ENCODE data around the gene VPS13C. TPM values are rescaled to one million over a fixed set of nuclear protein-coding genes. Genes with fewer than 3 reads are reported as not detected.
A peak's percentile ranks its signal among the peaks of the same experiment; 100 is the strongest.

Gene VPS13C
- total RNA-seq, 1 donor from 2014 or later: 73.6 TPM

DNA sequence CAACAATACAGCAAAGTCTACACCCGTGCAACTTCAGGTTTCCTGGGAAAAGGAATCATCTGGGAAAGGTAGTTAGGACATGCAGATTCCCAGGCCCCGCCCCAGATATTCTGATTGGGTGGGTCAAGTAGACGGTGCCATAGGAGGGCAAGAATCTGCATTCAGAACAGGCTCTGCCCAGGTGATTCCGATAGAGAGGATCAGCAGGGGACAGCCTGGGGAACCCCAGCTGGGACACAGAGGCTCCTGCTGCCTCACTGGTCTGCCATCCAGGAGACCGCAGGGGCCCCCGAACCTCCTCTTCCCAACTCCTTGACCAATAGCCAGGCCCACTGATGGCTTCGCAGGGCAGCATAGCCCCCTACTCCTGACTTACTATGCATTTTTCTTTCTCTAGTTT is 243.4 kb downstream of the VPS13C start:
- Histone ChIP-seq H3K27me3 (ENCODE audit: control insufficient read depth in 3 of 3, insufficient read depth in 3 of 3, low read length in 3 of 3) (no peaks in the 10 kb centered on the region), H3K36me3 (ENCODE audit: control insufficient read depth in 3 of 3, insufficient read depth in 3 of 3, low read length in 3 of 3) (no peaks in the 10 kb centered on the region), H3K4me3 (ENCODE audit: low read length in 3 of 3) (no peak overlapping the region), H3K4me1 (ENCODE audit: control insufficient read depth in 3 of 3, insufficient read depth in 3 of 3, low read length in 3 of 3) (peaks cover 0 to 5% (median 0%) of the 10 kb centered on the region in 3 donors), H3K27ac (ENCODE audit: low read depth, low read length) (no peak overlapping the region), H3K9ac (ENCODE audit: low read depth in 1 of 3, low read length in 3 of 3) (no peak overlapping the region), H3K9me3 (ENCODE audit: control insufficient read depth in 3 of 3, low read length in 3 of 3) (no peaks in the 10 kb centered on the region)

- no peaks in the 10 kb centered on the region for H3K9me3 ChIP-seq (ENCODE audit: control insufficient read depth in 3 of 3, low read length in 3 of 3)
- H3K27ac ChIP-seq (ENCODE audit: low read depth, low read length): no peak overlapping the region
- no peak overlapping the region for H3K9ac ChIP-seq (ENCODE audit: low read depth in 1 of 3, low read length in 3 of 3)
- peaks cover 0 to 5% (median 0%) of the 10 kb centered on the region in 3 donors for H3K4me1 ChIP-seq (ENCODE audit: control insufficient read depth in 3 of 3, insufficient read depth in 3 of 3, low read length in 3 of 3)
- H3K36me3 ChIP-seq (ENCODE audit: control insufficient read depth in 3 of 3, insufficient read depth in 3 of 3, low read length in 3 of 3): no peaks in the 10 kb centered on the region
- no peaks in the 10 kb centered on the region for H3K27me3 ChIP-seq (ENCODE audit: control insufficient read depth in 3 of 3, insufficient read depth in 3 of 3, low read length in 3 of 3)
- H3K4me3 ChIP-seq (ENCODE audit: low read length in 3 of 3): no peak overlapping the region
Measured at GRCh38 chr15:61815356-61816083, 244.7 kb downstream of the VPS13C start.

- Histone ChIP-seq H3K4me1 (ENCODE audit: control insufficient read depth in 3 of 3, insufficient read depth in 3 of 3, low read length in 3 of 3) (peaks cover 0 to 5% (median 0%) of the 10 kb centered on the region in 3 donors), H3K4me3 (ENCODE audit: low read length in 3 of 3) (no peak overlapping the region), H3K9ac (ENCODE audit: low read depth in 1 of 3, low read length in 3 of 3) (no peak overlapping the region), H3K27ac (ENCODE audit: low read depth, low read length) (no peak overlapping the region), H3K27me3 (ENCODE audit: control insufficient read depth in 3 of 3, insufficient read depth in 3 of 3, low read length in 3 of 3) (no peaks in the 10 kb centered on the region), H3K9me3 (ENCODE audit: control insufficient read depth in 3 of 3, low read length in 3 of 3) (no peaks in the 10 kb centered on the region), H3K36me3 (ENCODE audit: control insufficient read depth in 3 of 3, insufficient read depth in 3 of 3, low read length in 3 of 3) (no peaks in the 10 kb centered on the region)
Measured at GRCh38 chr15:61812476-61812875, 247.8 kb downstream of the VPS13C start.

- Histone ChIP-seq H3K9ac (ENCODE audit: low read depth in 1 of 3, low read length in 3 of 3) (peak overlapping the region in 1 of 3 donors; percentile 16), H3K27ac (ENCODE audit: low read depth, low read length) (no peak overlapping the region), H3K36me3 (ENCODE audit: control insufficient read depth in 3 of 3, insufficient read depth in 3 of 3, low read length in 3 of 3) (no peaks in the 10 kb centered on the region), H3K4me1 (ENCODE audit: control insufficient read depth in 3 of 3, insufficient read depth in 3 of 3, low read length in 3 of 3) (peaks cover 0 to 5% (median 0%) of the 10 kb centered on the region in 3 donors), H3K4me3 (ENCODE audit: low read length in 3 of 3) (no peak overlapping the region), H3K9me3 (ENCODE audit: control insufficient read depth in 3 of 3, low read length in 3 of 3) (no peaks in the 10 kb centered on the region), H3K27me3 (ENCODE audit: control insufficient read depth in 3 of 3, insufficient read depth in 3 of 3, low read length in 3 of 3) (no peaks in the 10 kb centered on the region)
Measured at GRCh38 chr15:61811952-61812351, 248.3 kb downstream of the VPS13C start.

DNA sequence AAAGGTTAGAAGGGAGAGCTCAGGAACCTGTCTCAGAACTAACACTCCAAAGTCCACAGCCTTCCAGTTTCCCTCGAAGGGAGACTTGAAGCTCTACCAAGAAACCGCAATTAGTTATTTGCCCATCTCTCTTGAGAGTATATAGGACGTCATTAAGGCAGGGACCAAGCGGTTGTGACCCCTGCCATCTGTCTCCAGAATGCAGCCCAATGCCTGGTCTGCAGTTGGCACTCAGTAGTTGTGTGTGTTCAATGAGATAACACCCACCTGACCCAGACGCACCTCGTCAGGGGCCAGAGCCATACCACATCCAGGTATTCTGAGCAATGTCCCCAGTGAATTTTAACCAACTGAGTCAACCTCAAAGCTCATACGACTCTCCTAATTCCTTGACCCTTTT is 251.0 kb downstream of the VPS13C start:
- no peak overlapping the region for H3K27ac ChIP-seq (ENCODE audit: low read depth, low read length)
- H3K9ac ChIP-seq (ENCODE audit: low read depth in 1 of 3, low read length in 3 of 3): no peak overlapping the region
- no peaks in the 10 kb centered on the region for H3K27me3 ChIP-seq (ENCODE audit: control insufficient read depth in 3 of 3, insufficient read depth in 3 of 3, low read length in 3 of 3)
- H3K4me3 ChIP-seq (ENCODE audit: low read length in 3 of 3): no peak overlapping the region
- H3K9me3 ChIP-seq (ENCODE audit: control insufficient read depth in 3 of 3, low read length in 3 of 3): no peaks in the 10 kb centered on the region
- no peaks in the 10 kb centered on the region for H3K36me3 ChIP-seq (ENCODE audit: control insufficient read depth in 3 of 3, insufficient read depth in 3 of 3, low read length in 3 of 3)
- H3K4me1 ChIP-seq (ENCODE audit: control insufficient read depth in 3 of 3, insufficient read depth in 3 of 3, low read length in 3 of 3): peaks cover 0 to 5% (median 0%) of the 10 kb centered on the region in 3 donors

DNA sequence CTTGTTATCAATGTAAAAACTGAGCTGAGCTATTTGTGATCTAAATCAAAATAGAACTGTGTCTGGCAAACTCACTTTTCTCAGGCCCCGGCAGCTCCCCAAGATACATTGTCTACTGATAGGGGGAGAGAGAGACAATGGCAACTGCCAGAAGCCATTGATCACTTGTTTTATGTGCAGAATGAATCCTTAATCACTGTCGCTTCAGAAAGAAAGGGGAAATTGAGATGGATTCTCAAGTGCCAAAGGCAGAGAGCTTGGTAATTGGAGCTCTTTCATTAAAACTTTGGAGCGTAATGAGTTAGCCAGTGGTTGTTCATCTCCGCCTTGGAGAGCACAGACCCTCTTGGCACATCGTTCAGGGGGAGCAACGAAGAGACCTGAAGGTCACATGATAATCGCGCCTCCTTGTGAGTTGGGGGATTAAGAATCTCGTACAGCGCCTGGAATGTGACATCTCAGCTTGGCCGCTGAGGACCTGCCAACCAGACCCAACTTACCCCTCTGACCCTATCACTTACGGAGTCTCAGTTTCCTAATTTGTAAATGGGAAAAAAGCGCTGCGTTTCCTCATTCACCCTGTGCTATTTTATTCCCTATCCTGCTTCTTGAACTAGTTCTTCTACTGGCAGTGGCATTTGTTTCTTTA is 252.8 kb downstream of the VPS13C start:
- Histone ChIP-seq H3K9me3 (ENCODE audit: control insufficient read depth in 3 of 3, low read length in 3 of 3) (no peaks in the 10 kb centered on the region), H3K36me3 (ENCODE audit: control insufficient read depth in 3 of 3, insufficient read depth in 3 of 3, low read length in 3 of 3) (no peaks in the 10 kb centered on the region), H3K4me1 (ENCODE audit: control insufficient read depth in 3 of 3, insufficient read depth in 3 of 3, low read length in 3 of 3) (peaks cover 0 to 5% (median 0%) of the 10 kb centered on the region in 3 donors), H3K9ac (ENCODE audit: low read depth in 1 of 3, low read length in 3 of 3) (no peak overlapping the region), H3K4me3 (ENCODE audit: low read length in 3 of 3) (no peak overlapping the region), H3K27ac (ENCODE audit: low read depth, low read length) (no peak overlapping the region), H3K27me3 (ENCODE audit: control insufficient read depth in 3 of 3, insufficient read depth in 3 of 3, low read length in 3 of 3) (no peaks in the 10 kb centered on the region)

Other genes starting within 250 kb of the VPS13C start
- not detected for gene C2CD4A, start 6.5 kb upstream of the VPS13C start, total RNA-seq
- gene C2CD4B, start 104.8 kb upstream of the VPS13C start, total RNA-seq: 8.4 TPM

All from skeletal muscle tissue (tissue), 4 donors.